ENCODE data around the gene SEC24D.
A peak's percentile ranks its signal among the peaks of the same experiment; 100 is the strongest.

The SEC24D gene

DNA sequence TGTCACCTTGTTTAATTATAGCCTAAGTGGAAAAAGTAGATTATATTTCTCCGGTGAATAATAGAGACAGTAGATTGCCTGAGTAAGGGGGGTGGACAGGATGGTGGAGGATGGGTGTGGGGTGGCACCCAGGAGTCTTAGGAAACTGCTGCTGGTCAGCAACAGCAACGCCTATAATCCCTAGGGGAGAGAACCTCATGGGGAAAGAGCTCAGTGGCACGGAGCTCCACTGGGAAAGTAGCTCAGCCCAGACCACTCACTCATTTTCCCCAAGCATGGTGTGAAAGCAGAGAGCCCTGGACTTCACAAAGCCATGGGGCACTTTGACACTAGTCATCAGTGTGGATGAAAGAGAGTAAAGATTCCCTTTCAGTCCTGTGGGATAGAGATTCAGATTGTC lies 119.6 kb downstream of the SEC24D start:
- no peak for DNase-seq (ENCODE audit: low read depth in 2 of 2)

DNA sequence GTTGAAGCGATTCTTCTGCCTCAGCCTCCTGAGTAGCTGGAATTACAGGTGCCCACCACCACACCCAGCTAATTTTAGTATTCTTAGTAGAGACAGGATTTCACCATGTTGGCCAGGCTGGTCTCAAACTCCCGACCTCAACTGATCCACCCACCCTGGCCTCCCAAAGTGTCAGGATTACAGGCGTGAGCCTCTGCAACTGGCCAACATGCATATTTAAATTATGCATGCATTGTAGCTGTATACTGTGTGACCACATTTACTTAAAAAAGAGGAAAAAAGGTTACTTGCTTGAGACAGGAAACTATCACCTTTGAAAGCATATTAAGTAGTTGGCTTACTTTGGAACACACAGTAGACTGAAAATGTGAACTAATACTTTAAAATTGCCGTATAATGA lies 121.2 kb downstream of the SEC24D start:
- DNase-seq (ENCODE audit: low read depth in 2 of 2) = no peak

DNA sequence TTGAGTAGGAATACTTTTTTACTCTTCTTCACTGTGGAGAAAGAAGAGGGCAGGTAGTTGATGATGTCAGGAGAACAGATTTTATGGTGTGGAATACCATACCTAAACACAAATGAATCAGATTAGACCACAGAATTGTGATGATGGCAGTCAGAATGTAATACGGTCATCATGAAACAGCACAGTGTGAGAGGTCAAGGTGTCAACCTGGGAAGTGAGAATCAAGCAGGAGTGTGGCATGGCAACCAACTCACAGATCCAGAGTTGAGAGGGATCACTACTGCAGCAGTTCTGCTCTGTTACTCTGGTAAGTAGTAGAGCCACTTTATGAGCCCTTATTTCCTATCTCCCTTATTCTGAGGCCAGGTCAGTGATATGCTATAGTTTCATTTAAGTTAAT lies 123.1 kb downstream of the SEC24D start:
- no peak for DNase-seq (ENCODE audit: low read depth in 2 of 2)

GRCh38 chr4:118711052-118711451 lies 124.9 kb downstream of the SEC24D start:
- no peak for DNase-seq (ENCODE audit: low read depth in 2 of 2)

DNA sequence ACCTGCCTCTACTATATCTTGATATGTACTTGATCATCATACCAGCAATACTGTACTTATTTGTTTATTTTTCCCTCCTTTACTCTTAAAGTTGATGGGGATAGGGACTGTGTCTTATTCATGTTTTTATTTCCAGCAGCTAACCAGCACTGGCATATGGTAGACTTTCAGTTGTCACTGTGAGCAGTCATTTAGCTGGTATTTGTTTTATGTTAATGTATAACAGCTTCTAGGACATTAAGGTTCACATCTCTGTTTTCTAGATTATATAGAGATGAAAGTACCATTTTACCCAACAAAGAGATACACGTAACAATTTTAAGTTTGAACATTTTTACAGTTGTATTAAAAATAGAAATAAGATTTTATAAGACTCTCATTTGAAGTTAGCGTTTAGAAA lies 132.8 kb downstream of the SEC24D start:
- no peak for DNase-seq (ENCODE audit: low read depth in 2 of 2)

DNA sequence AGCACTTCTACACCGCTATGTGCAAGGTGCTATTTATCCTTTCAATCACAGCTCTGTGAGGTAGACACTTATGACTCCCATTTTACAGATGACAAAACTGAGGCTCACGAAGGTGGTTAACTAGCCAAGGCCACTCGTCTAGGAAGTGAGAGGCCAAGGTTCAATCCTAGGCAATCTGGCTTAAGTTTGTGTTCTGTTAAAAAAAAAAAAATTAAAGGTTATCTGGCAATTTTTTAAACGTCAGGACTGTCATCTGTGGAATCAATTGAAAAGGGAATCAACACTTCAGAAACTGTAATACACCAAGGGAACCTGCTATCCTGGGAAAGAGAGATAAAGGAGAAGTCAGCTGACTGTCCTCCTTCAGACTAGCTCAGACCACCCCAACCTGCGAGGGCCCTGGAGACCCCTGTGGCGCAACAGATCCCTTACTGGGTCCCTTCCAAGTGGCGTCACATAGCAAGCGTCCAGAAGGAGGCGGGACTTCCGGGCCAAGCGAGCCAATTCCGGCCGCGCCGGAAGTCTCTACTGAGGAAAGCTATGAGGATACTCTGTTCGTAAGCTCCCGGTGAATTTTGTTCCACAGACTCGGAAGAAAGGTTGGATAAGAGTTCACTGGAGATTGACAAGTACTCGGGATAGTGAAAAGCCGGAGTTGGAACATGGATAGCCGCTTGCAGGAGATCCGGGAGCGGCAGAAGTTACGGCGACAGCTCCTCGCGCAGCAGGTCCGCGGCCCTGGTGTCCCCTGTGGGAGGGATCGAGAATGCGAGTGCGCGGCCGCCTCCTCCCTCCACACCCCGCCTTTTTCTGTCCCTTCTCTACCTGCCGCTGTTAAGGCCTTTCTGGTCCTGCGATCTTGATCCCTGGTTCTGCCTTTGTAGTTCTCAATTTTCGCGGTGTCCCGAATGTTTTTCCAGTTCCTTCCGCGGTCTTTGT lies 150.8 kb downstream of the SEC24D start, which contains the start of gene METTL14:
METTL14 (plus strand) TSS at position 520 of the 939 bp plus-strand sequence; CDS start at position 663, 143 bp downstream.
- DNase-seq (ENCODE audit: low read depth in 2 of 2) = peak; percentile 37 to 71

DNA sequence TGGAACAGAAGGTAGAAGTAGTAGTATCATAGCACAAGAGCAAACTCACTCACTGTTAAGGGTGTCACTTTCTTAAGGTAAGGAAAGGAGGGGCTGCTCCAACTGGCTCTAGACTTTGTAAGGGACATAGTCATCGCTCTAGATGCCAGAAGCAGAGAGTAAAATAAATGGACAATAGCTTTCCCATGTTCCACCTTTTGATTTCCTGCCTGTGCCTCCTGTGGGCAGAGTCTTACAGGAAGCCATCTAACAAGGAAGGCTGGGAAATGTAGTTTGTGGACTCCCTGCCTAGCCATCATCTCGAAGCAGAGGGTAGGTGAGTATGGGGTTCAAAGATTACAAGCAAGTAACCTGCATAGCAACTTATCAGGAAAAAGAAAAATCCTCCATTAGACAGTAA lies 152.4 kb downstream of the SEC24D start:
- no peak for DNase-seq (ENCODE audit: low read depth in 2 of 2)

DNA sequence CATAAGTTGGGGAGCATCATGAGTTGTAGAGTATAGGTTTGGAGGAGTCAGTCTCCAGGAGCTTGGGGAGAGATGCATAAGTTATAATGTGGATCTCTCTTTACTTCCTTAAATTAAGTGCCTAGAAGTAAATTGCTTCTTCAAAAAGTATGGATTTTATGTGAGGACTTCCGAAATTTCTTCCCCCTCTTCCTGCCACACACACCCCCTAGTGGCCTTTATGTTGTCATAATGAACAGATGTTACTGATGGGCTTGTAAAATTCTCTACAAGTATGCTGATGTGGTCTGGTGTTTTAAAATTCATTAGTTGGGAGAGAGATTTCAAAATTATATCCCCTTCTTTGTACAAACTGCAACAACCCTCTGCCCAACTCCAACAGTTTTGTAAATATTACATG lies 153.0 kb downstream of the SEC24D start:
- DNase-seq (ENCODE audit: low read depth in 2 of 2) = no peak

DNA sequence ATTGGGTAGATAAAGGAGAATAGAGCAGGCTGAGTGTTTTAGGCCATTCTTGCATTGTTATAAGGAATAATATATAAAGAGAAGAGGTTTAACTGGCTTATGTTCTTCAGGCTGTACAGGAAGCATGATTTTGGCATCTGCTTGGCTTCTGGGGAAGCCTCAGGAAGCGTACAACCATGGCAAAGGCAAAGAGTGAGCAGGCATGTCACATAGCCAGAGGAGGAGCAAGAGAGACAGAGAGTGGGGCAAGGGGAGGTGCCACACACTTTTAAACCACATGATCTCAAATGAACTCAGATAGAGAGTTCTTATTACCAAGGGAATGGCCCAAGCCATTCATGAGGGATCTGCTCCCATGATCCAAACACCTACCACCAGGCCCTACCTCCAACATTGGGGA lies 155.1 kb downstream of the SEC24D start:
- no peak for DNase-seq (ENCODE audit: low read depth in 2 of 2)

DNA sequence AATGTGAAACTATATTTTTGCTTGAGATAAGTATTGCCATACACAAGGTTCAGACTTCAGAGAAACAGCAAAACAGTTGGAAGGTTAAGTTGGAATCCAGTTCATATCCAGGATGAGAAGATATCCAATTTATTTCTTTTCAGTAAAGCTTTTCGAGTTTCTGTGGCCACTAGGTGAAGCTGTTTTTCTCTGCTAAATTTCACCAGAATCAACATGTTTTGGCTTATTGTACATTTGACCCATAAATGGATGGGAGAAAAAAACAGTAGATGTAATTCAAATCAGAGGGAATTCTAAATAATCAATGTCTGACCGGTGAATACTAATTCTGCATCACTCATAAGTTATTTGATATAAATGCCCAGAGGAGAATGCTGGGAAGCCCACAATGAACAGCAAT lies 159.8 kb downstream of the SEC24D start:
- DNase-seq (ENCODE audit: low read depth in 2 of 2) = no peak
